Measurements from ENCODE around the gene IQCF6.
"Not testable (repeated sequence)": the region's sequence is repeated elsewhere in the genome, so short reads cannot be mapped to it uniquely, and the experiment has no call there.

Gene IQCF6

GRCh38 chr3:51773529-51774056 lies 5.4 kb downstream of the IQCF6 start:
- DNase-seq (ENCODE audit: low spot score): no peak

- DNase-seq (ENCODE audit: low spot score): no peak
Observed at GRCh38 chr3:51759203-51759602, 19.8 kb downstream of the IQCF6 start.

GRCh38 chr3:51753763-51754750 lies 25.0 kb downstream of the IQCF6 start:
- not testable (repeated sequence) for DNase-seq (ENCODE audit: low spot score)

- DNase-seq (ENCODE audit: low spot score): no peak
Observed at GRCh38 chr3:51751287-51751686, 27.8 kb downstream of the IQCF6 start.

- no peak for DNase-seq (ENCODE audit: low spot score)
Observed at GRCh38 chr3:51750878-51751277, 28.2 kb downstream of the IQCF6 start.

- no peak for DNase-seq (ENCODE audit: low spot score)
Observed at GRCh38 chr3:51748327-51748726, 30.7 kb downstream of the IQCF6 start.

- no peak for DNase-seq (ENCODE audit: low spot score)
Observed at GRCh38 chr3:51747840-51748239, 31.2 kb downstream of the IQCF6 start.

- not testable (repeated sequence) for DNase-seq (ENCODE audit: low spot score)
Observed at GRCh38 chr3:51742978-51743377, 36.1 kb downstream of the IQCF6 start.

- not testable (repeated sequence) for DNase-seq (ENCODE audit: low spot score)
Observed at GRCh38 chr3:51742320-51742719, 36.7 kb downstream of the IQCF6 start.

- DNase-seq (ENCODE audit: low spot score): no peak
Observed at GRCh38 chr3:51739110-51739509, 39.9 kb downstream of the IQCF6 start.

GRCh38 chr3:51735950-51736349 lies 43.1 kb downstream of the IQCF6 start:
- no peak for DNase-seq (ENCODE audit: low spot score)

- no peak for DNase-seq (ENCODE audit: low spot score)
Observed at GRCh38 chr3:51735039-51735438, 44.0 kb downstream of the IQCF6 start.

GRCh38 chr3:51734572-51734907 lies 44.5 kb downstream of the IQCF6 start:
- DNase-seq (ENCODE audit: low spot score): no peak

- no peak for DNase-seq (ENCODE audit: low spot score)
Observed at GRCh38 chr3:51733859-51734571, 45.0 kb downstream of the IQCF6 start.

- DNase-seq (ENCODE audit: low spot score): no peak
Observed at GRCh38 chr3:51729042-51729633, 49.9 kb downstream of the IQCF6 start.
